K562 (cell line): ENCODE data around the gene SP100. TPM values are rescaled to one million over a fixed set of nuclear protein-coding genes. Genes with fewer than 3 reads are reported as not detected.

Source experiments
- ATAC-seq: fragments of 200-7000 bp; cut with Tn5 transposase; 3 replicates; pipeline ENCODE4 v1.9.1; 2020; ENCODE audit warnings: moderate library complexity
- BruUV-seq: library from RNA; stranded (reverse); fragments of 400-500 nt; replicated peaks from 2 replicates; lab custom pipeline; 2021; lab: Mats Ljungman, UMichigan
- CTCF ChIA-PET: fragments of 300-600 bp; formaldehyde crosslinking; extraction: SDS; loops from one replicate; lab custom pipeline; 2021; ENCODE audit warnings: low intra/inter-chr PET ratio; lab: Yijun Ruan, JAX
- POLR2A ChIA-PET: fragments of 300-600, 350-650 bp; sonication (Branson Sonifier 250); formaldehyde crosslinking; extraction: SDS; loops from one replicate; lab custom pipeline; 2021; ENCODE audit warnings: antibody characterized with exemption, inconsistent platforms; lab: Yijun Ruan, JAX
- DNase-seq, 4 experiments: peaks; one replicate each; pipeline versions ENCODE4 v3.0.0 to v3.0.0-alpha.2; 2011 to 2018; ENCODE audit warnings: low spot score in 3 of 4, mixed read lengths in 3 of 4; ENCODE audit errors: extremely low read depth in 1 of 4
- FAIRE-seq: peaks from 2 replicates; lab custom pipeline; 2011; peaks lifted over from hg19 to GRCh38; lab: Jason Lieb, UNC
- H2AFZ ChIP-seq: 2 replicates; pipeline ENCODE4 v1.6.0; 2011; ENCODE audit warnings: low read depth, low read length, control low read depth, inconsistent platforms
- H3K27ac ChIP-seq: fragments of 200-600 bp; 3 replicates; pipeline ENCODE4 v1.8.0; 2011; ENCODE audit warnings: low read depth, mild to moderate bottlenecking, control low read depth, inconsistent platforms, low read length, moderate library complexity, mixed read lengths; ENCODE audit errors: extremely low read depth
- H3K27me3 ChIP-seq, 2 experiments: fragments of 300-600 bp in 1 of 2; 2 replicates in 1 of 2; 3 replicates in 1 of 2; pipeline versions ENCODE4 v1.6.0 to v1.8.0; 2011; ENCODE audit warnings: inconsistent platforms in 2 of 2, low read length in 2 of 2, mild to moderate bottlenecking in 1 of 2, mixed read lengths in 1 of 2, moderate library complexity in 1 of 2; ENCODE audit not compliant: control insufficient read depth in 2 of 2, insufficient read depth in 2 of 2
- H3K36me3 ChIP-seq: fragments of 300-600 bp; 3 replicates; pipeline ENCODE4 v1.8.0; 2011; ENCODE audit warnings: mild to moderate bottlenecking, low read length, inconsistent platforms; ENCODE audit not compliant: control insufficient read depth, insufficient read depth
- H3K4me1 ChIP-seq, 2 experiments: fragments of 200-600 bp in 1 of 2; replicated peaks in 1 of 2; 2 replicates in 1 of 2; 3 replicates in 1 of 2; pipeline versions ENCODE4 v1.5.1 to v1.8.0; 2011; ENCODE audit warnings: inconsistent platforms in 2 of 2, low read length in 2 of 2, mild to moderate bottlenecking in 1 of 2, mixed read lengths in 1 of 2, moderate library complexity in 1 of 2; ENCODE audit not compliant: control insufficient read depth in 2 of 2, insufficient read depth in 2 of 2
- H3K4me2 ChIP-seq: 2 replicates; pipeline ENCODE4 v1.6.1; 2011; ENCODE audit warnings: low read length, control low read depth, inconsistent platforms, mixed read lengths; ENCODE audit not compliant: insufficient read depth
- H3K4me3 ChIP-seq: fragments of 200-600 bp; sonication (generic), shearing (Covaris generic); 2 replicates; pipeline ENCODE4 v1.5.1; 2016; ENCODE audit warnings: control low read depth, inconsistent platforms
- H3K79me2 ChIP-seq: fragments of 200-600 bp; 3 replicates; pipeline ENCODE4 v1.8.0; 2011; ENCODE audit warnings: low read length, inconsistent platforms; ENCODE audit not compliant: control insufficient read depth, insufficient read depth
- H3K9ac ChIP-seq, 2 experiments: 2 replicates each; pipeline versions ENCODE4 v1.6.0 to v1.6.1; 2011; ENCODE audit warnings: low read depth in 2 of 2, low read length in 2 of 2, control low read depth in 1 of 2, inconsistent platforms in 1 of 2, mild to moderate bottlenecking in 1 of 2, mixed read lengths in 1 of 2; ENCODE audit not compliant: insufficient read depth in 1 of 2
- H3K9me1 ChIP-seq: one replicate; pipeline ENCODE4 v1.6.0; 2011; ENCODE audit warnings: inconsistent platforms, mild to moderate bottlenecking, low read length, moderate library complexity; ENCODE audit not compliant: control insufficient read depth, insufficient read depth
- H3K9me3 ChIP-seq: replicated peaks from 2 replicates; pipeline ENCODE4 v1.5.1; 2011; ENCODE audit warnings: low read depth, low read length, inconsistent platforms; ENCODE audit not compliant: control insufficient read depth, insufficient read depth
- H4K20me1 ChIP-seq: replicated peaks from 2 replicates; pipeline ENCODE4 v1.6.1; 2011; ENCODE audit warnings: low read length, inconsistent platforms, mixed read lengths; ENCODE audit not compliant: control insufficient read depth, insufficient read depth
- CC2D1A ChIP-seq: fragments of 450-650 bp; IDR thresholded peaks from 2 replicates; pipeline ENCODE4 v1.6.1; 2017; ENCODE audit warnings: mild to moderate bottlenecking
- ELF1 ChIP-seq: fragments of 200-800 bp; sonication (Bioruptor generic); IDR thresholded peaks from 2 replicates; pipeline ENCODE4 v1.6.1; 2016; ENCODE audit warnings: missing genetic modification characterization, missing compliant biosample characterization
- MEIS2 ChIP-seq: fragments of 450-650 bp; IDR thresholded peaks from 2 replicates; pipeline ENCODE4 v1.6.1; 2014; ENCODE audit warnings: mild to moderate bottlenecking; ENCODE audit not compliant: partially characterized antibody
- PCBP2 ChIP-seq: fragments of 200-400 bp; formaldehyde crosslinking; IDR thresholded peaks from 2 replicates; pipeline ENCODE4 v1.6.1; 2018; ENCODE audit warnings: low read length, low read depth, mild to moderate bottlenecking, moderate library complexity; ENCODE audit not compliant: poor library complexity, severe bottlenecking
- RCOR1 ChIP-seq, 2 experiments: IDR thresholded peaks; 2 replicates each; pipeline ENCODE4 v1.6.1; 2012; ENCODE audit warnings: low read depth in 2 of 2, low read length in 2 of 2, borderline replicate concordance in 1 of 2, improper control_type of control experiment in 1 of 2
- SLC30A9 ChIP-seq: fragments of 250-450 bp; sonication (Bioruptor Pico); IDR thresholded peaks from 2 replicates; pipeline ENCODE4 v1.8.0; 2022; ENCODE audit warnings: mild to moderate bottlenecking, moderate library complexity
- WGBS: fragments of 100-300 bp; shearing (Covaris generic); methylation state at CpG from one replicate; pipeline ENCODE4 v1.1.6; 2016; ENCODE audit warnings: low coverage, mixed read lengths; ENCODE audit not compliant: insufficient coverage; ENCODE audit errors: missing lambda C conversion rate; 5-methylcytosine and 5-hydroxymethylcytosine counted together
- in situ Hi-C: fragments of 300-500 bp; cut with MboI; formaldehyde crosslinking; loops from 4 replicates; pipeline ENCODE4 v1.15.0; 2018; ENCODE audit warnings: inconsistent platforms, mixed read lengths
- intact Hi-C: fragments of 100-400 bp; cut with micrococcal nuclease; formaldehyde crosslinking; loops from 2 replicates; pipeline ENCODE4 v1.14.2; 2022
- polyA plus RNA-seq, 8 experiments: library from polyadenylated mRNA; depleted of rRNA in 4 of 8; stranded (reverse) in 5 of 8; unstranded in 3 of 8; fragments of >200 nt; fragmentation: Nextera tagmentation in 2 of 8; fragmentation: Illumina TruSeq in 1 of 8; extraction: Ambion mirVana in 2 of 8; extraction: Trizol in 1 of 8; gene quantifications; 2 replicates each; pipeline versions ENCODE4 v1.2.1 to v1.2.3, GENCODE V29; 2011 to 2014; ENCODE audit warnings: inconsistent platforms in 1 of 8, missing spikeins in 1 of 8
- total RNA-seq, 7 experiments: library from RNA; depleted of rRNA in 6 of 7; stranded (reverse); fragments of >200 nt in 6 of 7; fragmentation: Illumina TruSeq in 2 of 7; extraction: Trizol in 2 of 7; gene quantifications; 2 replicates each; pipeline versions ENCODE4 v1.2.1 to v1.2.3, GENCODE V29; 2011 to 2021; ENCODE audit warnings: low replicate concordance in 1 of 7

The SP100 gene
- total and polyA plus RNA-seq, 9 of the 15 experiments (the other 6 are each of a cell fraction or from before 2014, with no cell fraction given), result 19.2 to 39.2 (median 34.6) TPM

DNA sequence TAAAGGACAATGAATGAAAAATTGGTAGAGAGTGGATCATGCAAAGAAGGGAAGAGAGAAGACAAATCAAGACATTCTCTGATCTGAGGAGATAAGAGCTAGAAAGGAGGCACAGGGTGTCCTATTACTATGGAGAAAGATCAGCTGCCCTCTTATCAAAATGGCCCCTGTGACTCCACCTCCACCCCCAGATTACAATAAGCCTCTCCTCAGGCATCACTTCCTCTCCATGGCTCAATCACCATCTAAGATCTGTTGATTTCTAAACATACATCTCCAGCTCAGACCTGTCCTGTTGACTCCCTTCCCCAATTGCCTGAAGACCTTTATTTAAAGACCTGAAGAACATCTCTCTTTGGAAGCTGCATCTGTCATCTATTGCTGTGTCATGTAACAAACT is 43.2 kb downstream of the SP100 start:
- intact Hi-C loops (no loop called here), in situ Hi-C loops (no loop called here)
- Histone ChIP-seq H3K27ac (no peak overlapping the region), H3K9me3 (no peaks in the 10 kb centered on the region), H2AFZ (no peak overlapping the region), H3K27me3 (no peaks in the 10 kb centered on the region), H4K20me1 (no peaks in the 10 kb centered on the region), H3K36me3 (peaks cover 27% of the 10 kb centered on the region), H3K9me1 (no peaks in the 10 kb centered on the region), H3K9ac (no peak overlapping the region), H3K79me2 (no peaks in the 10 kb centered on the region), H3K4me2 (no peak overlapping the region), H3K4me1 (peaks cover 0 to 4% of the 10 kb centered on the region in 2 experiments; a peak in 1 of 5 replicates), H3K4me3 (no peak overlapping the region)
- ATAC-seq, result no peak
- BruUV-seq, result no TSS peak
- TF ChIP-seq MEIS2, result no peak
- no peak for TF ChIP-seq PCBP2
- TF ChIP-seq SLC30A9 (CRISPR knock-in tag), result no peak
- TF ChIP-seq ELF1 (tag), result no peak
- peak in 1 of 2 experiments; percentile 59; a peak in 1 of 4 replicates for TF ChIP-seq RCOR1 (IDR thresholded peaks at IDR 0.05; ENCODE audit: borderline replicate concordance in 1 of 2, low read depth in 2 of 2, low read length in 2 of 2)
- no peak for FAIRE-seq
- DNase-seq, result peak in 2 of 4 experiments; percentile 4 to 7
- ChIA-PET CTCF (no interaction called here), POLR2A (no interaction called here)

DNA sequence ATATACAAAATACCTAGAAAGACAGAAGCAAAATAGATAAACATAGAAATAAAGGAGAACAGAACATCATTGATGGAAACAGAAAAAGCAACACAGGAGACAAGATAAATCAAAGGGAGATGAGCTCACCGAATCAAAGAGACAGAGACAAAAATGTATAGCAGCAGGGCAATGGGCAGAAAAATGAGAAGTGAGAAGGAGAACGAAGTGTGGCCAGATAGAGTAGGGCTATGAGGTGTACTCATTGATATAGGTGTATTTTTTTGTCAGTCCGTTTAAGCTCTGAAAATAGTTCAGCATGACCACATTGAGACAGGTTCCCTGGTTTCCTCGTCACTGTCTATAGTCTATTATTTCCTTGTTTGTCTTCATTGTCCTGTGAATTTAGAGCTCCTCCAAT is 55.1 kb downstream of the SP100 start:
- no peak for ATAC-seq
- POLR2A ChIA-PET, result interaction anchor here (1.7 kb wide), 1 partner anchor 14 kb away, joined by 3 read pairs; no protein-coding TSS in a partner anchor

More for the DNA sequence above, 55.1 kb downstream of the SP100 start:
- no peak for FAIRE-seq
- H3K4me3 ChIP-seq, result no peak overlapping the region
- no peaks in the 10 kb centered on the region for H3K4me1 ChIP-seq
- H4K20me1 ChIP-seq, result no peaks in the 10 kb centered on the region
- CTCF ChIA-PET, result no interaction called here
- no TSS peak for BruUV-seq
- H3K9me3 ChIP-seq, result no peaks in the 10 kb centered on the region
- no peak overlapping the region for H2AFZ ChIP-seq
- WGBS, result 80% methylated on average over 4 of the region's 4 CpGs
- H3K9me1 ChIP-seq, result no peaks in the 10 kb centered on the region
- no peaks in the 10 kb centered on the region for H3K27me3 ChIP-seq
- in situ Hi-C loops (no loop called here), intact Hi-C loops (no loop called here)
- H3K79me2 ChIP-seq, result no peaks in the 10 kb centered on the region
- H3K27ac ChIP-seq, result no peak overlapping the region
- H3K9ac ChIP-seq, result no peak overlapping the region
- H3K4me2 ChIP-seq, result no peak overlapping the region
- peaks cover 25% of the 10 kb centered on the region; the same call in 2 of the 3 replicates for H3K36me3 ChIP-seq
- no peak for DNase-seq
- TF ChIP-seq CC2D1A, result no peak
